IMR-90 (cell line): ENCODE results near the gene BAIAP2. TPM values are rescaled to one million over a fixed set of nuclear protein-coding genes. Genes with fewer than 3 reads are reported as not detected.

Experiments used
- ATAC-seq: fragments of 200-7000 bp; cut with Tn5 transposase; 2 replicates; pipeline ENCODE4 v1.9.1; 2020; ENCODE audit warnings: low read depth, mild to moderate bottlenecking, moderate library complexity
- BruUV-seq: library from RNA; stranded (reverse); fragments of 400-500 nt; replicated peaks from 2 replicates; lab custom pipeline; 2021; lab: Mats Ljungman, UMichigan
- CTCF ChIA-PET: fragments of 300-600 bp; formaldehyde crosslinking; extraction: SDS; loops from one replicate; lab custom pipeline; 2021; ENCODE audit warnings: antibody characterized with exemption; lab: Yijun Ruan, JAX
- POLR2A ChIA-PET: fragments of 300-600 bp; sonication (Branson Sonifier 250); formaldehyde crosslinking; loops from one replicate; lab custom pipeline; 2022; ENCODE audit warnings: antibody characterized with exemption; ENCODE audit not compliant: unreplicated experiment; lab: Charles Lee
- DNase-seq: peaks from one replicate; pipeline ENCODE4 v3.0.0; 2013
- H2AFZ ChIP-seq: replicated peaks from 2 replicates; pipeline ENCODE3; 2013; ENCODE audit warnings: low read length, mild to moderate bottlenecking; ENCODE audit not compliant: poor library complexity
- H2AK5ac ChIP-seq: 2 replicates; pipeline ENCODE4 v1.6.1; 2013; ENCODE audit warnings: low read depth, low read length, inconsistent platforms
- H2AK9ac ChIP-seq: replicated peaks from 2 replicates; pipeline ENCODE3; 2013; ENCODE audit warnings: mild to moderate bottlenecking, low read depth, low read length, moderate library complexity; ENCODE audit not compliant: poor library complexity
- H2BK120ac ChIP-seq: 2 replicates; pipeline ENCODE4 v1.6.1; 2013; ENCODE audit warnings: low read depth, low read length, inconsistent platforms
- H2BK15ac ChIP-seq: 3 replicates; pipeline ENCODE4 v1.6.1; 2013; ENCODE audit warnings: low read depth, low read length, inconsistent platforms
- H2BK20ac ChIP-seq: 2 replicates; pipeline ENCODE4 v1.6.1; 2013; ENCODE audit warnings: low read depth, mild to moderate bottlenecking, inconsistent platforms, low read length, moderate library complexity
- H2BK5ac ChIP-seq: 2 replicates; pipeline ENCODE4 v1.6.1; 2013; ENCODE audit warnings: mild to moderate bottlenecking, low read depth, low read length, inconsistent platforms; ENCODE audit not compliant: poor library complexity, severe bottlenecking
- H3K14ac ChIP-seq: replicated peaks from 2 replicates; pipeline ENCODE4 v1.6.1; 2013; ENCODE audit warnings: low read depth, low read length, inconsistent platforms
- H3K18ac ChIP-seq: 2 replicates; pipeline ENCODE4 v1.6.1; 2013; ENCODE audit warnings: low read depth, low read length, control low read depth
- H3K23ac ChIP-seq: 2 replicates; pipeline ENCODE4 v1.6.1; 2013; ENCODE audit warnings: low read depth, low read length, inconsistent platforms
- H3K27ac ChIP-seq: 2 replicates; pipeline ENCODE4 v1.5.1; 2013; ENCODE audit warnings: mild to moderate bottlenecking, control low read depth, low read length; ENCODE audit not compliant: insufficient read depth
- H3K27me3 ChIP-seq: 2 replicates; pipeline ENCODE4 v1.6.1; 2013; ENCODE audit warnings: low read length; ENCODE audit not compliant: control insufficient read depth, insufficient read depth
- H3K36me3 ChIP-seq: 2 replicates; pipeline ENCODE4 v1.6.1; 2013; ENCODE audit warnings: low read length, mixed read lengths; ENCODE audit not compliant: control insufficient read depth, insufficient read depth
- H3K4ac ChIP-seq: 2 replicates; pipeline ENCODE4 v1.6.1; 2013; ENCODE audit warnings: low read depth, low read length, inconsistent platforms
- H3K4me1 ChIP-seq: 2 replicates; pipeline ENCODE4 v1.6.1; 2013; ENCODE audit warnings: low read length, mixed read lengths; ENCODE audit not compliant: control insufficient read depth, insufficient read depth
- H3K4me2 ChIP-seq: 2 replicates; pipeline ENCODE4 v1.6.1; 2013; ENCODE audit warnings: low read depth, mild to moderate bottlenecking, control low read depth, low read length, moderate library complexity
- H3K4me3 ChIP-seq: 2 replicates; pipeline ENCODE4 v1.5.1; 2013; ENCODE audit warnings: low read depth, mild to moderate bottlenecking, control low read depth, low read length, moderate library complexity; ENCODE audit not compliant: insufficient read depth
- H3K56ac ChIP-seq: 2 replicates; pipeline ENCODE4 v1.6.1; 2013; ENCODE audit warnings: low read length, inconsistent platforms; ENCODE audit not compliant: insufficient read depth; ENCODE audit errors: extremely low read depth
- H3K79me1 ChIP-seq, 2 experiments: 2 replicates each; pipeline ENCODE4 v1.6.1; 2013; ENCODE audit warnings: low read length in 2 of 2, inconsistent platforms in 1 of 2, low read depth in 1 of 2
- H3K9ac ChIP-seq: 2 replicates; pipeline ENCODE4 v1.6.1; 2013; ENCODE audit warnings: low read depth, low read length, control low read depth
- H3K9me1 ChIP-seq: 2 replicates; pipeline ENCODE4 v1.6.1; 2013; ENCODE audit warnings: low read length, inconsistent platforms; ENCODE audit not compliant: insufficient read depth
- H3K9me3 ChIP-seq: 2 replicates; pipeline ENCODE4 v1.6.1; 2013; ENCODE audit warnings: low read length; ENCODE audit not compliant: control insufficient read depth, insufficient read depth
- H4K20me1 ChIP-seq: 2 replicates; pipeline ENCODE4 v1.6.1; 2013; ENCODE audit warnings: low read length, inconsistent platforms; ENCODE audit not compliant: insufficient read depth
- H4K5ac ChIP-seq: 2 replicates; pipeline ENCODE4 v1.6.1; 2013; ENCODE audit warnings: mild to moderate bottlenecking, low read depth, low read length, control low read depth
- H4K8ac ChIP-seq, 2 experiments: 2 replicates each; pipeline ENCODE4 v1.6.1; 2013; ENCODE audit warnings: low read depth in 2 of 2, low read length in 2 of 2, control low read depth in 1 of 2, inconsistent platforms in 1 of 2
- H4K91ac ChIP-seq: 2 replicates; pipeline ENCODE4 v1.6.1; 2013; ENCODE audit warnings: low read depth, low read length, inconsistent platforms; ENCODE audit not compliant: insufficient read depth
- MAZ ChIP-seq: IDR thresholded peaks from 2 replicates; pipeline ENCODE4 v1.6.1; 2012; ENCODE audit warnings: low read depth, mild to moderate bottlenecking, low read length, improper control_type of control experiment, moderate library complexity, borderline replicate concordance
- SMC3 ChIP-seq: fragments of 150-350 bp; IDR thresholded peaks from 2 replicates; pipeline ENCODE4 v1.6.1; 2016; ENCODE audit warnings: low read depth, mild to moderate bottlenecking, antibody characterized with exemption, low read length, moderate library complexity
- WGBS, 2 experiments: methylation state at CpG; one replicate each; pipeline versions ENCODE4 v1.1.5 to v1.1.7; 2013; ENCODE audit warnings: missing lambda C conversion rate in 2 of 2; ENCODE audit not compliant: insufficient read length in 1 of 2; ENCODE audit errors: extremely low coverage in 2 of 2; 5-methylcytosine and 5-hydroxymethylcytosine counted together
- dilution Hi-C: fragments of 300-500 bp; cut with HindIII; formaldehyde crosslinking; loops from one replicate; pipeline ENCODE4 v1.14.3; 2018; ENCODE audit warnings: low sequenced_read_pairs; ENCODE audit not compliant: unreplicated experiment
- in situ Hi-C: fragments of 300-500 bp; cut with MboI; formaldehyde crosslinking; loops from 3 replicates; pipeline ENCODE4 v1.14.3; 2019; ENCODE audit warnings: low sequenced_read_pairs, inconsistent platforms, mixed read lengths
- intact Hi-C: fragments of 100-400 bp; cut with micrococcal nuclease; formaldehyde crosslinking; loops from 2 replicates; pipeline ENCODE4 v1.10.0; 2022
- polyA plus RNA-seq, 3 experiments: library from polyadenylated mRNA; depleted of rRNA; stranded (reverse); fragments of >200 nt; gene quantifications; 2 replicates each; pipeline ENCODE4 v1.2.3, GENCODE V29; 2012; ENCODE audit warnings: low replicate concordance in 1 of 3
- total RNA-seq: library from RNA; depleted of rRNA; stranded (reverse); fragments of >200 nt; gene quantifications from 2 replicates; pipeline ENCODE4 v1.2.3, GENCODE V29; 2012
- TF ChIP-seq, protein P1 (sequence below): fragments of 150-350 bp; IDR thresholded peaks from 2 replicates; pipeline ENCODE4 v1.6.1; 2017; ENCODE audit warnings: mild to moderate bottlenecking, antibody characterized with exemption, low read length, low read depth

Gene BAIAP2
- total and polyA plus RNA-seq, 2 of the 4 experiments (the other 2 are of a cell fraction): 18.3 to 32.6 TPM

DNA sequence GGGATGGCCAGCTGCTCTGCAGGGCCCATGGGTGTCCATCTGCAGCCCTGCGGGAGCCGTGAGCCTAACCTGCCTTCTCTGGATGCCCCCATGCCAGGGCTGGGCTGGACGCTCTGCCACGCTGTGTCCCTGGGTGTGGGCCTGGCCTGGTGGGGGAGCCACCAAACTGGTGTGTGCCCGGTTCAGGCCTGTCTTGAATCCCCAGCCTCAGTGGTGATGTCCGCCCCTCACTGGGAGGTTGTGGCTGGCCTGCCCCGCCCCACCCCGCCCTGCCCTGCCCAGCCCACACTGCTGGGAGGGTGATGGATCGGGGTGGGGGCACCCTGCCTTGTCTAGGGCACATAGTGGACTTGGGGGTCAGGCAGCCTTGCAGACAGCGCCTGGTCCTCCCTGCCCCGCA, 80.3 kb downstream of the BAIAP2 start:
- no peak overlapping the region for H3K4ac ChIP-seq
- H2AK5ac ChIP-seq: no peak overlapping the region
- H2AK9ac ChIP-seq: no peak overlapping the region
- peaks cover 1% of the 10 kb centered on the region; the same call in 1 of the 2 replicates for H3K36me3 ChIP-seq
- DNase-seq: no peak
- no peaks in the 10 kb centered on the region for H3K9me1 ChIP-seq
- H3K4me1 ChIP-seq: peaks cover 3% of the 10 kb centered on the region
- in situ Hi-C loops (no loop called here), dilution Hi-C loops (no loop called here), intact Hi-C loops (no loop called here)
- H3K18ac ChIP-seq: no peak overlapping the region
- no peak overlapping the region for H3K56ac ChIP-seq
- no peak overlapping the region for H3K14ac ChIP-seq
- H2BK20ac ChIP-seq: no peak overlapping the region
- 97% methylated on average over 7 of the region's 11 CpGs; no CpG with 5 or more reads in 1 of the 2 experiments for WGBS, 2 experiments
- no peak overlapping the region for H4K8ac ChIP-seq
- no peaks in the 10 kb centered on the region for H3K9me3 ChIP-seq
- H2AFZ ChIP-seq: no peak overlapping the region
- H4K5ac ChIP-seq: no peak overlapping the region
- CTCF ChIA-PET: no interaction called here
- H3K27ac ChIP-seq: no peak overlapping the region
- H2BK5ac ChIP-seq: no peak overlapping the region
- BruUV-seq: no TSS peak
- TF ChIP-seq, protein P1, sequence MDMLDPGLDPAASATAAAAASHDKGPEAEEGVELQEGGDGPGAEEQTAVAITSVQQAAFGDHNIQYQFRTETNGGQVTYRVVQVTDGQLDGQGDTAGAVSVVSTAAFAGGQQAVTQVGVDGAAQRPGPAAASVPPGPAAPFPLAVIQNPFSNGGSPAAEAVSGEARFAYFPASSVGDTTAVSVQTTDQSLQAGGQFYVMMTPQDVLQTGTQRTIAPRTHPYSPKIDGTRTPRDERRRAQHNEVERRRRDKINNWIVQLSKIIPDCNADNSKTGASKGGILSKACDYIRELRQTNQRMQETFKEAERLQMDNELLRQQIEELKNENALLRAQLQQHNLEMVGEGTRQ: no peak
- TF ChIP-seq MAZ: no peak
- TF ChIP-seq SMC3: no peak
- POLR2A ChIA-PET: no interaction called here
- no peak overlapping the region for H4K91ac ChIP-seq
- ATAC-seq: no peak
- no peaks in the 10 kb centered on the region for H3K79me1 ChIP-seq
- no peak overlapping the region for H3K9ac ChIP-seq
- no peak overlapping the region for H3K23ac ChIP-seq
- H2BK15ac ChIP-seq: no peak overlapping the region
- H2BK120ac ChIP-seq: no peak overlapping the region
- no peaks in the 10 kb centered on the region for H4K20me1 ChIP-seq
- no peak overlapping the region for H3K4me2 ChIP-seq
- peaks cover 1% of the 10 kb centered on the region; the same call in 1 of the 2 replicates for H3K27me3 ChIP-seq
- H3K4me3 ChIP-seq: no peak overlapping the region
